Gastroesophageal sphincter (tissue), 3 donors: Measurements from ENCODE around the gene MGAT5B.

Experiments
- POLR2A ChIP-seq, 2 donors: fragments of 450-650 bp; IDR thresholded peaks; one replicate each; pipeline ENCODE4 v1.6.1; 2017; ENCODE audit warnings: antibody characterized with exemption in 2 of 2, mild to moderate bottlenecking in 2 of 2, moderate library complexity in 1 of 2
- TF ChIP-seq, protein P1 (sequence below), 4 experiments: fragments of 200-600 bp in 2 of 4; fragments of 450-650 bp in 2 of 4; sonication (generic) in 1 of 4; IDR thresholded peaks; one replicate each; pipeline ENCODE4 v1.5.1; 2017 to 2019; ENCODE audit warnings: antibody characterized with exemption in 4 of 4, mild to moderate bottlenecking in 2 of 4, moderate library complexity in 2 of 4

- no peak for TF ChIP-seq POLR2A (IDR thresholded peaks at IDR 0.05)
- TF ChIP-seq, protein P1, sequence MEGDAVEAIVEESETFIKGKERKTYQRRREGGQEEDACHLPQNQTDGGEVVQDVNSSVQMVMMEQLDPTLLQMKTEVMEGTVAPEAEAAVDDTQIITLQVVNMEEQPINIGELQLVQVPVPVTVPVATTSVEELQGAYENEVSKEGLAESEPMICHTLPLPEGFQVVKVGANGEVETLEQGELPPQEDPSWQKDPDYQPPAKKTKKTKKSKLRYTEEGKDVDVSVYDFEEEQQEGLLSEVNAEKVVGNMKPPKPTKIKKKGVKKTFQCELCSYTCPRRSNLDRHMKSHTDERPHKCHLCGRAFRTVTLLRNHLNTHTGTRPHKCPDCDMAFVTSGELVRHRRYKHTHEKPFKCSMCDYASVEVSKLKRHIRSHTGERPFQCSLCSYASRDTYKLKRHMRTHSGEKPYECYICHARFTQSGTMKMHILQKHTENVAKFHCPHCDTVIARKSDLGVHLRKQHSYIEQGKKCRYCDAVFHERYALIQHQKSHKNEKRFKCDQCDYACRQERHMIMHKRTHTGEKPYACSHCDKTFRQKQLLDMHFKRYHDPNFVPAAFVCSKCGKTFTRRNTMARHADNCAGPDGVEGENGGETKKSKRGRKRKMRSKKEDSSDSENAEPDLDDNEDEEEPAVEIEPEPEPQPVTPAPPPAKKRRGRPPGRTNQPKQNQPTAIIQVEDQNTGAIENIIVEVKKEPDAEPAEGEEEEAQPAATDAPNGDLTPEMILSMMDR (IDR thresholded peaks at IDR 0.05), result no peak
These were observed 44.4 kb downstream of the MGAT5B start for GRCh38 chr17:76912421-76913164.
